ENCODE measurements around the gene MTMR4.

DNA sequence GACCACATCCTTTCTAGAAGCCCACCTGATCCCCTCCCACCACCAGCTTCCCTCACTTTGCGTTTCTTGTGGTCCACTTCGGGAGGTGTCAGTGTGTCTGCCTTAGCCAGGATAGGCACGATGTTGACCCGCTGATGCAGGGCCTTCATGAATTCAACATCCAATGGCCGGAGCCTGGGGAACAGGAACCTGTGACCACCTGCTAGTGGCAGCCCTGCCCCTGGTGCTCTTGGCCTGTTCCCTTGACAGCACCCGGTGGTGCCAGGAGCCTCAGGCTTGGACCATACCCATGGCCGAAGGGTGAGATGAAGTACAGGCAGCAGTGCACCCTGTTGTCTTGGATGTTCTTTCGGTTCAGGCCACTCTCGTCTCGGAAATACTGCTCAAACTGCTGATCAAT lies 7.2 kb upstream of the MTMR4 start:
- TF ChIP-seq, protein P1, sequence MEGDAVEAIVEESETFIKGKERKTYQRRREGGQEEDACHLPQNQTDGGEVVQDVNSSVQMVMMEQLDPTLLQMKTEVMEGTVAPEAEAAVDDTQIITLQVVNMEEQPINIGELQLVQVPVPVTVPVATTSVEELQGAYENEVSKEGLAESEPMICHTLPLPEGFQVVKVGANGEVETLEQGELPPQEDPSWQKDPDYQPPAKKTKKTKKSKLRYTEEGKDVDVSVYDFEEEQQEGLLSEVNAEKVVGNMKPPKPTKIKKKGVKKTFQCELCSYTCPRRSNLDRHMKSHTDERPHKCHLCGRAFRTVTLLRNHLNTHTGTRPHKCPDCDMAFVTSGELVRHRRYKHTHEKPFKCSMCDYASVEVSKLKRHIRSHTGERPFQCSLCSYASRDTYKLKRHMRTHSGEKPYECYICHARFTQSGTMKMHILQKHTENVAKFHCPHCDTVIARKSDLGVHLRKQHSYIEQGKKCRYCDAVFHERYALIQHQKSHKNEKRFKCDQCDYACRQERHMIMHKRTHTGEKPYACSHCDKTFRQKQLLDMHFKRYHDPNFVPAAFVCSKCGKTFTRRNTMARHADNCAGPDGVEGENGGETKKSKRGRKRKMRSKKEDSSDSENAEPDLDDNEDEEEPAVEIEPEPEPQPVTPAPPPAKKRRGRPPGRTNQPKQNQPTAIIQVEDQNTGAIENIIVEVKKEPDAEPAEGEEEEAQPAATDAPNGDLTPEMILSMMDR (IDR thresholded peaks at IDR 0.05), result no peak
- TF ChIP-seq POLR2AphosphoS5 (IDR thresholded peaks at IDR 0.05) (no peak), POLR2A (IDR thresholded peaks at IDR 0.05) (no peak), EP300 (IDR thresholded peaks at IDR 0.05) (no peak)
